NCI-H526 (cell line): ENCODE results near the gene BCL2L13.

Source experiments
- DNase-seq, 2 experiments: peaks; one replicate each; lab custom pipeline; 2025; lab: John Stamatoyannopoulos, UW

Gene BCL2L13, protein sequence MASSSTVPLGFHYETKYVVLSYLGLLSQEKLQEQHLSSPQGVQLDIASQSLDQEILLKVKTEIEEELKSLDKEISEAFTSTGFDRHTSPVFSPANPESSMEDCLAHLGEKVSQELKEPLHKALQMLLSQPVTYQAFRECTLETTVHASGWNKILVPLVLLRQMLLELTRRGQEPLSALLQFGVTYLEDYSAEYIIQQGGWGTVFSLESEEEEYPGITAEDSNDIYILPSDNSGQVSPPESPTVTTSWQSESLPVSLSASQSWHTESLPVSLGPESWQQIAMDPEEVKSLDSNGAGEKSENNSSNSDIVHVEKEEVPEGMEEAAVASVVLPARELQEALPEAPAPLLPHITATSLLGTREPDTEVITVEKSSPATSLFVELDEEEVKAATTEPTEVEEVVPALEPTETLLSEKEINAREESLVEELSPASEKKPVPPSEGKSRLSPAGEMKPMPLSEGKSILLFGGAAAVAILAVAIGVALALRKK

DNA sequence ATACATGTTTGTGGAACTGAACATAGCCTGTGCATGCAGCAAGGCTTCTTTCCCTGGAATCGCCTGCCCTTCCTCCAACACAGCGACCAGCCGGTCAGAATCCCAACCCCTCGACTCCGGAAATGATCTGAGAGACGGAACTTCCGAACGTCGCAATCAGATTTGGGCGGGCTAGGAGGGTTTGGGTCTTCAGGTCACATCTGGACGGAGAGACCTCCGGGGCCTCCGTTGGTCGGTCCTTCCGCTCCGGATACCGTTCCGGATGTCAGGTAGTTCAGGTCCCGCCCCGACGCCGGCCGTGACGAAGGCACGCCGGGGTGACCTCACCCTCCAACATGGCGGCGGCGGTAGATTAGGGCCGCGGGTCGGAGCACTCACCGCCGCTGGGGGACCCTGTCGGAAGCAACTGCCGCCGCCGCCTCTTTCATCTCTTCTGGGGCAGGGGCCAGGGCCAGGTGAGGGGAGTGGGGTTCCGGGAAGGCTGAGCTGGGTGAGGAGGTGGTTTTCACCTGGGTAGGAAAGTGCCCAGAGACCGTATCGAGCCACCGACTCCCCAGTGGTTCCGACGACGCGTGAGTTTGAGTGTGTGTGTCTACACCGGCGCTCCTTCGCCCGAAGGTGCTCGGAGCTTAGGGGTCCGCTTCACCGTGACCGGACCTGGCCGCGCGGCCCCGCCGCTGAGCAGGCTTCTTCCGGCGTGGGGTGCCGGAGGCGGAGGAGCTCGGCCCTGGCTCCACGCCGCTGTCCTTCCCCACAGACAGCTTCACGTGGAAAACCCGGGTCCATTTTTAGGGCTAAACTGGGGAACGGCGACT lies at the start of gene BCL2L13:
Gene BCL2L13 (plus strand): TSS at position 326 of the 815 bp plus-strand sequence. CDS start 16,955 bp downstream, outside the sequence.
- DNase-seq: peak; percentile 72 to 89

DNA sequence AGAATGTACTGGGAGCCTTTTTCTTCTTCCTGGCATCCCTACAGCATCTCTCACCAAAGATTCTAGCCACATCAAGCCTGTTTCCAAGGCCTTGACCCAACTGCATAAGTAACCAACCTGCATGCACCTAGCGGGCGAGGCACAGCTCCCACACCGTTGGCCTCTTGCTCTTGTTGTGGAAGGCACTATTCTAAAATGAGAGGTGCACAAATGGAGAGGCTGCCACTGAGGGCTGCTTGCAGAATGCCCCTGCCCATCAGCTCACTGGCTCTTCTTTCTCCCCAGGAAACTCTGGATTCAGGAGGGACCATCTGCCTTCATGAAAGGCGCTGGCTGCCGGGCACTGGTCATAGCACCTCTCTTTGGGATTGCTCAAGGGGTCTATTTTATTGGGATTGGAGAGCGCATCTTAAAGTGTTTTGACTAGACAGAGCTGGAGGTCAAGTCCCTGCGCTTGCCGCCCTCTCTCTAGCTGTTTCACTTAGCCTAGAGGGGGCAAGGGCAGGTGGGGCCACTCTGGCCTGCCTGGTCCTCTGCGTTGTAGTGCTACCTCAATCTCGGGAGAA lies 48.7 kb upstream of the BCL2L13 start:
- no peak for DNase-seq

DNA sequence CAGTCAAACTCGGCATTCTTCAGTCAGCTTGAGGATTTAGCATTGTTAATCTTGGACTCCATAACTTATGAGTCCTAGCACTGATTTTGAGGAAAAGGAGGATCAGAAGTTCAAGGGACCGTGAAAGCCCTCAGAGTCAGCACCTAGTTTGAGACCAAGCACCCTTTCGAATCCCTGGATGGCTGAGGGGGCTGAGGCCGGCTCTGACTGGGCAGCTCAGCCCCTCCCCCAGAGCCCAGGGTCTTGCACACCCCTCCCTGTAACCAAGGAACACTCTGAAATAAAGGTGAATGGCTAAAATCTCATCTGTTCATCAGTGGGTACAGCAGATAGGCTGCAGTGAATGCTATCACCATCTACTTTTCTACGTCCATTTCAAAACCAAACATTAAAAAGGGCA lies 48.0 kb upstream of the BCL2L13 start:
- DNase-seq: no peak

DNA sequence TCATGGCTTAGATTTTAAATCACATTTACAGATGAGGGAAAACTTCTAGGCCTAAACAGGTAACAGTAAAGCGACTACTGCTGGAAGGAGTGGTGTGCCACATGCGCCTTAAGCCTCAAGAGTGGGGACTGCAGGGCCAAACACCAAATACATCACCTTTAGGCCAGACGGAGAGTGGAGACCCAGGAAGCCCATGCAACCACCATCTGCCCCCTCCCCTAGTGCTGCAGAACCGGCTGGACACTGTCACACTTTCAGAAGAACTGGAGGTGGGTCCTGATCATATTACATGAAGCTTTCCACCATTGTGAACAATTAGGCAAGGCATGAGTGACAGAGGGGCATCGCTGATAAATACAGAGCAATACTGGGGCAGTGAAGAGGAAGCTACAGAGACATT lies 46.4 kb upstream of the BCL2L13 start:
- no peak for DNase-seq

DNA sequence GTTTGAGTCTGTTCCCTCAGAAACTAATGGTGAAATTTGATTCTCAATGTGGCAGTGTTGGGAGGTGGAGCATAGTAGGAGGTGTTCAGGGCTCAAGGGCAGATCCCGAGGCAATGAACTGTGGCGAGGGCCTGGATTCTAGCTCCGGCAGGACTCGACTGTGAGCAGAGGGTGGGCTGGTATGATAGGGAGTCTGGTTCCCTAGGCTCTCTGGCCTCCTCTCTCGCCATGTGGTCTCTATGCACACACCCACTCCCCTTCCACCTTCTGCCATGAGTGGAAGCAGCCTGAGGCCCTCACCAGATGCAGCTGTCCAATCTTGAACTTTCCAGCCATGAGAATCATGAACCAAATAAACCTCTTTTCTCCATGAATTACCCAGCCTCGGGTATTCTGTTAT lies 42.3 kb upstream of the BCL2L13 start:
- DNase-seq: no peak

DNA sequence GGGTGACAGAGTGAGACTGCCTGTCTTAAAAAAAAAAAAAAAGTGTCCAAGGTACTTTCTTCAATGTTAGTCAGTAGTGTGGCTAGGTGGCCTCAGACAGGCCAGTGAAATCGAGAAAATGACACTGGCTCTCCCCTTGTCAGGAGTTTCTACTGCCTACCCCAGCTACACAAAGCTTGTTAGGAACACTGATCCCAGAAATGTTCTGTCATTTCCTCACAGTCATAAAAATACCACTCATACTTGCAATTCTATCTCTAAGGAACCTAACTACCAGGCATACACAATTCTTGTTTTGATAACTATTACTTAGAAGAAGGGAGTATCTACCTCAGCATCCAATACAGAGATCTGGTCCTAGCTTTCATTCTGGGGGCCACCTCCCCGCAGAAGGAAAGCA lies 41.3 kb upstream of the BCL2L13 start:
- DNase-seq: no peak

DNA sequence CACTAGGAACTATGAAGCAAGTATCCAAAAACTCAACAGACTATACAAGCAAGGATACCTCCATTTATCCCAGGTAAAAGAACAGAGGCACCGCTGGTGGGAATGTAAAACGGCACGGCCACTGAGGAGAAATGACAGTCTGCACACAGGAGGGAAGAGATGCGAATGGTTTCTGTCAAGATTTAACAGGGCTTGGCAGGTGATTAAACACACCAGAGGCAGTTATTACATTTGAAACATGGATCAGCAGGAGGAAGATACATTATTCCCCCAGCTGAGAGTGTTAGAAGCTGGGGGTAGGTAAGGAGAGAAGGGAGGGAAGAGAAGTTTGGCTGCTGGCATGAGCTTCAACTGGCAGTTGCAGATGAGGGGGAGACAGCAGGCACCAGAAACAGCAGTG lies 40.2 kb upstream of the BCL2L13 start:
- DNase-seq: no peak

DNA sequence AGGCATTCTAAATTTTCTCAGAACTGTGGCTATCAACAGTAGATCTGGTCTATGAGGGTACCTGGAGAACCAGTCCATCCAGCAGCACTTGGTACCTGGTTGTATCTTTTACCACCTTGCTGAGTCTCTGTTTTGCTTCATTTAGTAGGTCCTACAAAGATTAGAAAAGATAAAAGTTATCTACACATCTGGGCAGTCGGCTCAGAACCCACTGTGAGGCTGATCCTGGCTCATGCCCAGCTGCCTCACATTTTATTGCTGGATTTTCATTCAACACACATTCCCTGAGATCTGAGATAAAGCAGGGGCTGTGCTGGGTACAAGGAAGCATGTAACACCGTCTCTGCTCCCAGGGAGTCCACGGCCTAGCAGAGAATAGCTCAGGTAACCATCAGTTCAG lies 37.5 kb upstream of the BCL2L13 start:
- no peak for DNase-seq

DNA sequence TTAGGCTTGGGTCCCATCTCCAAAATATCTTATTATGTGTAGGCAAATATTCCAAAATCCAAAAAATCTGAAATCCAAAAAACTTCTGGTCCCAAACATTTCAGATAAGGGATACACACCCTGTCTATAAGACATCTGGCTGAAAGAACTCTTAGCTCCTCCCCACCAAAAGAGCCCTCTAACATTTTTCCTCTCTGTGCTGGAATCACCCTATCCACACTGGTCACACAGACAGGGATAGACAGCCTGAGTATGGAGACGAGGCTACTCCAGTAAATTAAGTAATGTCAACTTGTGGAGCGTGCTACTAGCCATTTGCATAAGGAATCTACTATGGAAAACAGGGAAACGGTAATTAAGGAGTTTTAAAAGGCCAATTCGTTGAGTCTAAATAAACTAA lies 34.9 kb upstream of the BCL2L13 start:
- DNase-seq: no peak

DNA sequence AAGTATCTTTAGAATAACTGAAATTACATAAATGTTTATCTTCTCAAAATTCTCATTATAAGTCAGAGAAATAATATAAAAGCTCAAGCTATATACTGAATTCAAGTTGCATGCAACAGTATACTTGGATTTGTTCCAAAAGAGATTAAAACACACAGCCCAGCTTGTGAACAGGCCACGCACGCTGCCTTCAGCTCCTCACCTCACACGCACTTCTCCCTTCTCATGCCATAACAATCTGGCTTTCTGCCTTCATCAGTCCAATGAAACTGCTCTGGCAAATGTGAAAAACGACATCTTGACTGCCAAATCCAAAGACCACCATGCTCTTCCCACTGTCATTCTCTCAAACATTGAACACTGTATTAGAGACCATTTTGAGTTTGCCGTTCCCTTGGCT lies 32.1 kb upstream of the BCL2L13 start:
- DNase-seq: no peak

DNA sequence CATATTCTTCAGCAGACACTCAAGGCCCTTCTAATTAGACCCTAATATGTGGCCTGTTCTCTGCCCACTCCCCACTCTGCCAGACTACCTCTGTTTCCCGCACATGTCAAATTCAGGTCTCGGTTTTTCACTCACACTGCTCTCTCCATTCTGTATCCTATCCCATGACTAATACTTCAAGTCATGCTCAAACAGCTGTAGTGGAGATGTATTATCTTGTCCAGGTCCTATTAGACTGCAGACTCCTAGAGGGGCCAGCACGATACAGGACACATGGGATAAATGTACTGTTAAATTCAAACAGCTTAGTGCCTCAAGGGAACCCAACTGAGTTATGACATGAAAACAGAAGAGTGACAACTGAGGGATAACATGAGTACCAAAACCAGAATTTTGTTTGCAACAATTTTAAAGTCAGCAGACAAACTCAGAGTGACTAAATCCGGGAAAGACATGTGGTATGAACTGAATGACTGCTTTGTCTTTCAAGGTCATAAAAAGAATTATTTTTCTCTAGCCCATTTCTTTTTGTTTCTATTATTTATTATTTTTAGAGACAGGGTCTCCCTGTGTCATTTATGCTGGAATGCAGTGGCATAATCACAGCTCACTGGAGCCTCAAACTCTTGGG lies 30.6 kb upstream of the BCL2L13 start:
- no peak for DNase-seq

DNA sequence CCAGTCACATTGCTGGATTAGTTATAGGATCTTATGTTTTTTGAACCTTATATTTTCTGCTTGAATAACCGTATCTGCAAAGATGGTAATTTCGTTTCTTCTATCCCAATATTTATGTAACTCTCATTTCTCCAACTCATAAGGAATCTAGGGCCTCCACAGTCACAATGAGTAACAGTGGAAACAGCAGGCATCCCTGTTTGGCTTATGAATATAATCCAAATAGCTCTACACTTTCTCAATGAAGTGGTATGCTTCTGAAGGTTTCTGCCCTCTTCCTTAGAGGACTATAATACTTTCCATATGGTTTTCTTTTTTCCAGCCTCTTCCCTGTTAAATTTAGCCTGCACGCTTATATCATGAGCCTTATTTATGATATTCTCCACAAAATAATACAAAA lies 26.5 kb upstream of the BCL2L13 start:
- no peak for DNase-seq

DNA sequence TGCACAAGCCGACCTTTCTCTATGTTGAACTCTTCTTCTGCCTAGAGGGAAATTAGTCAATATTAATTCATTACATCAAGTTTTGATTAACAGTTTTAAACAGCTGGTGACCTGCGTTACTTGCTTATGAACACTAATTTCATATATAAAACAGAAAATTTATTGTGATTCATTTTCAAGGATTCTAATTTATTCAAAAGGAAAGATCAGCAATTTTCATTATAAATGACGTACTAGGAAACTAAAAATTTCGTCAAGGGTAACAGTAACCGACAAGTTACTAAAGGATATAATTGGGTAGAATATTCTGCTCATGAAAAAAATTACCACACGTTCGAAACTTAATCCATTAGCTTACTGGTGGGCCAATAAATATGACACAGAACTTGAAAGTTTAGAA lies 25.3 kb upstream of the BCL2L13 start:
- DNase-seq: no peak

DNA sequence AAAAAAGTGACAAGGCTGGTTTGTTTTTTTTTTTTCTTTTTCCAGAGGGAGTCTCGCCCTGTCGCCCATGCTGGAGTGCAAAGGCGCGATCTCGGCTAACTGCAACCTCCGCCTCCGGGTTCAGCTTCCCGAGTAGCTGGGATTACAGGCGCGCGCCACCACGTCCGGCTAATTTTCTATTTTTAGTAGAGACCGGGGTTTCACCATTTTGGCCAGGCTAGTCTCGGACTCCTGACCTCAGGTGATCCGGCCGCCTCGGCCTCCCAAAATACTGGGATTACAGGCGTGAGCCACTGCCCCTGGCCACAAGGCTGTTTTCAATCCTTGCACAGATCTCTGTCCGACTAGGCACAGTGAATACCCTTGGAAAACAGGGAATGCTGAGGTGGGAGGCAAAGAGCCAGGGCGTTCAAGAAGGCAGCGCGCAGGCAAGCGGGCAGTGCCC lies 10.6 kb upstream of the BCL2L13 start:
- no peak for DNase-seq

DNA sequence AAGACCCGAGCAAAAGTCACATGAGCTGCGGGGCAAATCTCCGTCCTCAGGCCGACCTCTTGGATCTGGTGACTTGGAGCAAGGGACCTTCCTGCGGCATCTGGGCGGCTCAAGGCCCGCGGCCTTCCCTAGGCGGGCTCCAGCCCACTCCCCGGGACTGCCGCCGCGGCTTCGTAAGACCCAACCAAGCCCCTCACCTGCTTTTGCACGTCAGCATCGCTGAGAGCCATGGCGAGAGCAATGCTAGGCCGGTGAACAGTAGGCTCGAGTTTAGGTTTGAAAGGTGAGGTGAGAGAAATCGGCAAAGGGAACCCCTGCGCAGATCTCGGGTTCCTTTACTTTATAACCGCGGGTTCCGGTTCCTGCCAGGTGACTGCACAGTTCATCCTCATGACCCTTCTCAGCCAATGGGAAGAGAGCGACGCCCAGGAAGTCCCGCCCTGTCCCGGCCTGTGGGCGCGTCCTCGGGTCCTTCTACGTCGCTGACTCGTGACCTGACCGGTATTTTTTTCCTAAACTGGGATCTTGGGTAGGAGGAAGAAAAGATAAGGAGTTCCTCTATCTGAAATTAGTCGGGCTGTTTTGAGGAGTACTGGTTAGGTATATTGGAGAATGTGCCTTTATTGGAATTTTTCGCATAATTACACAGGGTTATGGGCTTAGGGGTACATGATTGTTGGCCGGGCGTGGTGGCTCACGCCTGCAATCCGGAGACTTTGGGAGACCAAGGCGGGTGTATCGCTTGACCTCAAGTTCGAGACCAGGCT lies 10.0 kb upstream of the BCL2L13 start, which contains the start of gene ATP6V1E1:
Gene ATP6V1E1 (minus strand): TSS at position 344 of the 767 bp plus-strand sequence. CDS start 114 bp downstream, at position 230.
- peak; percentile 82 to 92 for DNase-seq

DNA sequence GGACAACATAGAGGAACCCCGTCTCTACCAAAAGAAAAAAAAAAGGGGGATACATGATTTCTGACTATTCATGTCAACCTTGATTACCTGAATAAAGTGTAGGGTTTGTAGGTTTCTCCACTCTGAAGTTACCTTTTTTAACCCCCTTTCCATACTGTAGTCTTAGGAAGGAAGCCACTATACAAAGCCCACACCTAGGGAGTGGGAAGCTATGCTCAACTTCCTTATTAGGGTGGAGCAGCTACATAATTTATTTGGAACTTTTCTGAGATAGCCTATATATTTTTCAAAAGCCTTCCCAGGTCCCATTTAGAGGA lies 9.4 kb upstream of the BCL2L13 start:
- DNase-seq: no peak

DNA sequence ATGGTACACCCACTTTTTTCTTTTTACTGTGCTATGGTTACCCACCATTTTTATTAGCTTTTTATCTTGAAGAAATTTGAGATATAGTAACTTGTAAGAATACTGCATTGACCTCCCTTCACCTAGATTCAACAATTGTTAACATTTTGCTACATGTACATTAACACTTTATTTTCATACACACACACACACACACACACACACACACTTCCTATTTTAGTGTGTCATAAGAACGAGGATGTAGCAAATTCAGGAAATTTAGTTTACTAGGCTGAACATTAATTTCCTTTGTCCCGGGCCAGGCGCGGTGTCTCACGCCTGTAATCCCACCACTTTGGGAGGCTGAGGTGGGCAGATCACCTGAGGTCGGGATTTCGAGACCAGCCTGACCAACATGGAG lies 8.9 kb upstream of the BCL2L13 start:
- DNase-seq: no peak

DNA sequence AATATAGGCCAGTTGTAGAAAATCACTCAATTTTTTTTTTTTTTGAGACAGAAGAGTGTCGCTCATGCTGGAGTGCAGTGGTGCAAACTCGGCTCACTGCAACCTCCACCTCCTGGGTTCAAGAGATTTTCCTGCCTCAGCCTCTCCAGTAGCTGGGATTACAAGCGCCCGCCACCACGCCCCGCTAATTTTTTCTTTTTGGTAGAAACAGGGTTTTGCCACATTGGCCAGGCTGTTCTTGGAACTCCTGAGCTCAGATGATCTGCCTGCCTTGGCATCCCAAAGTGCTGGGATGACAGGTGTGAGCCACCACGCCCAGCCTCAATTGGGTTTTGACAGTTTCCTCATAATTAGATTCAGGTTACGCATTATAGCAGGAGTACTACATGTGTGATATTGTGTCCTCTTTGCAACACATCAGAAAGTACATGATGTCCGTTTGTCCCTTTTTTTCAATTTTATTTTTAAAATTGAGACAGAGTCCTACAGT lies 7.4 kb upstream of the BCL2L13 start:
- no peak for DNase-seq

DNA sequence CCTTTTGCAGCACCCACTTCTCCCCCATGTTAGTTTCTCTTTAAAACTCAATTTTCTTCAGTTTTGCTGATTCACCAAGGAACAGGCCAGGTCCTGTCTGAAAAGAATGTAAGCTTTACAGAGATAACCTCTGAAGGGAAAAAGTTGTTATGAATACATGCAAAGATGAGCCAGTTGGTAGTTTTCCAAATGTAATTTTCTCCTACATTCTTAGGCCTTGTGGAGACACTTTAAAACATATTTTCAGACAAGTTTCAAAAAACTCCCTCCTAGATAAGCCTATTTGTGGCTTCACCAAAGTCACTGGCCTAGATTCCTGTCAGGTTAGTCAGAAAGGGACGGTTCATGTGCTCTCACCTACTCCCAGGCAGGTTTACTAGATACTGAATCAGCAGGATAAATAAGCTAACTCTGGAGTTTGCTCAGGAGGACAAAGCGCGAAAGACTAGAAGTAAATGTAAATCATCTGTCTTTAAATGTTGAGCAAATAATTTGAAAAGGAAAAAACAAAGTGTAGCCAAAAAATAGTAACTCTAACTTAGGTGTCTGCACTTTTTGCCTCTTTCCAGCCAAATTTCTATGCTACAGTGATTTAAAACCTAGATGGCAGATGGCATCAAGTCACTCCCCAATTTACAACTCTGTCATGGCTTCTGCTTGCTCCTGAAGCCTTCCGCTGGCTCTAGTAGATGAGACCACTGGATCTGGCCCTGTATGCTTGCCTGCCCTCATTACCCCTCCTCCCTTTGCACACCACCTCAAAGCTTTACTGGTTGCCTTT lies 5.2 kb upstream of the BCL2L13 start:
- DNase-seq: no peak

DNA sequence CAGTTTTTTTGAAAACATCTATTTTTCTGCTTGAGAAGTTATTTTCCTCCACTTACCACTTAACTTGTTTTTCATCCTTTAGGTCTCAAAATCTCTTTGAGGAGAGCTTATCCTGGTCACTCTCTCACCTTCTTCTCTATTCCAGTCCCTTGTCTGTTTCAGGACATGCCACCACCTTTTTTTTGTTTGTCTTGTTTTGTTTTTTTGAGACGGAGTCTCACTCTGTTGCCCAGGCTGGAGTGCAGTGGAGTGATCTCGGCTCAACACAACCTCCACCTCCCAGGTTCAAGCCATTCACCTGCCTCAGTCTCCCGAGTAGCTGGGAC lies 4.6 kb upstream of the BCL2L13 start:
- no peak for DNase-seq

DNA sequence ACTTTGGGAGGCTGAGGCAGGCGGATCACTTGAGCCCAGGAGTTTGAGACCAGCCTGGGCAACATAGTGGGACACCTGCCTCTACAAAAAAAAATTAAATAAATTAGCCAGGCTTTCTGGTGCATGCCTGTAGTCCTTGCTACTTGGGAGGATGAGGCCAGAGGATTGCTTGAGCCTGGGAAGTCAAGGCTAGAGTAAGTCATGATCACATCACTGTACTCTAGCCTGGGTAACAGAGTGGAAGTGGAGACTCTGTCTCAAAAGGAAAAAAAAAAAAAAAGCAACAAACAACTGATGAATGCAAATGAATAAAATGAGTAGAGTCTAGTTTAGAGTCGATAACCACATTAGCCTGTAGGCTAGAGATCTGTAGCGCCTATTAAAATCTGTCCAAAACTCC lies 3.9 kb upstream of the BCL2L13 start:
- no peak for DNase-seq
